Testis (tissue), 3 donors: ENCODE measurements around the gene ASB18. TPM values are rescaled to one million over a fixed set of nuclear protein-coding genes. Genes with fewer than 3 reads are reported as not detected.

Experiments used
- DNase-seq: peaks from one replicate; pipeline ENCODE4 v3.0.0-alpha.2; 2019
- H3K27ac ChIP-seq, 2 donors: fragments of 200-600 bp; sonication (generic); one replicate each; pipeline ENCODE4 v1.5.1; 2019
- H3K27me3 ChIP-seq: fragments of 200-600 bp; sonication (generic); one replicate; pipeline ENCODE4 v1.5.1; 2019
- H3K36me3 ChIP-seq: fragments of 200-600 bp; sonication (generic); one replicate; pipeline ENCODE4 v1.5.1; 2017; ENCODE audit warnings: low read depth; ENCODE audit errors: missing control alignments
- H3K4me1 ChIP-seq: fragments of 200-600 bp; sonication (generic); one replicate; pipeline ENCODE4 v1.5.1; 2019
- H3K4me3 ChIP-seq, 2 donors: fragments of 200-600 bp; sonication (generic); one replicate each; pipeline ENCODE4 v1.5.1; 2017 to 2019
- H3K9me3 ChIP-seq: fragments of 200-600 bp; sonication (generic); one replicate; pipeline ENCODE4 v1.5.1; 2017
- POLR2A ChIP-seq: fragments of 450-650 bp; IDR thresholded peaks from one replicate; pipeline ENCODE4 v1.6.1; 2017; ENCODE audit warnings: antibody characterized with exemption, mild to moderate bottlenecking, moderate library complexity
- WGBS, 2 donors: methylation state at CpG; one replicate each; pipeline ENCODE4 v1.1.5; 2018; 5-methylcytosine and 5-hydroxymethylcytosine counted together
- intact Hi-C: fragments of 100-400 bp; cut with DNase I; formaldehyde crosslinking; loops from one replicate; pipeline ENCODE4 v1.15.1; 2023; ENCODE audit warnings: low total_unique reads
- polyA plus RNA-seq: library from polyadenylated mRNA; stranded (reverse); fragments of 350-450 nt; fragmentation: Illumina TruSeq; extraction: RNeasy Lipid Tissue Mini Kit (QIAGEN cat#74804); gene quantifications from one replicate; pipeline ENCODE4 v1.2.3, GENCODE V29; 2014; ENCODE audit warnings: low read depth, low replicate concordance; ENCODE audit not compliant: insufficient read depth
- total RNA-seq, 2 donors: library from RNA; depleted of rRNA; stranded (reverse); fragments of >200 nt; gene quantifications; one replicate each; pipeline ENCODE4 v1.2.3, GENCODE V29; 2016
- TF ChIP-seq, protein P1 (sequence below), 3 experiments: fragments of 450-650 bp in 2 of 3; fragments of 200-600 bp in 1 of 3; sonication (generic) in 1 of 3; IDR thresholded peaks; one replicate each; pipeline ENCODE4 v1.5.1; 2016 to 2019; ENCODE audit warnings: antibody characterized with exemption in 3 of 3, mild to moderate bottlenecking in 2 of 3, moderate library complexity in 1 of 3

The ASB18 gene
- total and polyA plus RNA-seq, 3 donors from 2014 or later, result 0.43 to 4.9 (median 0.67) TPM

DNA sequence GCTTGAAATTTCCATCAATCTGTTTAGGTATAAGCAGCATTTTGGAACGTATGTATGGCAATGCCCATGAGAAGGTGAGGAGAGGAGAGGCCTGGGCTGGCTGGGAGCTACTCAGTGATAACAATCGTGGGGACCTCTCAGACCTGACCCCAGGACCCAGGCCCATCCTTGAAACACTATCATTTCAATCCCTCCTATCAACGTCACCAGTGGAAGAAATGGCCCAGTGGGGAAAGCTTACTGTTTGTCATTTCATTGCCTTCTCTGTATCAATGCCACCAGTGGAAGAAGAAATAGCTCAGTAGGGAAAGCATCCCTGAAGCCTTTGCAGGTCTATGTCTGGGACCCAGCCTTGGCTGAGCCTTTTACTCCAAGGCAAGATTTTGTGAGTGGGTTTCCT lies 44.8 kb downstream of the ASB18 start:
- H3K27me3 ChIP-seq, result no peaks in the 10 kb centered on the region
- no peak overlapping the region for H3K4me3 ChIP-seq
- intact Hi-C loops, result no loop called here
- WGBS, 2 donors, result 89 to 100% methylated on average over 1 to 3 of the region's 3 CpGs
- H3K36me3 ChIP-seq, result no peaks in the 10 kb centered on the region
- H3K4me1 ChIP-seq, result no peaks in the 10 kb centered on the region
- no peaks in the 10 kb centered on the region for H3K9me3 ChIP-seq
- no peak for TF ChIP-seq POLR2A
- TF ChIP-seq, protein P1, sequence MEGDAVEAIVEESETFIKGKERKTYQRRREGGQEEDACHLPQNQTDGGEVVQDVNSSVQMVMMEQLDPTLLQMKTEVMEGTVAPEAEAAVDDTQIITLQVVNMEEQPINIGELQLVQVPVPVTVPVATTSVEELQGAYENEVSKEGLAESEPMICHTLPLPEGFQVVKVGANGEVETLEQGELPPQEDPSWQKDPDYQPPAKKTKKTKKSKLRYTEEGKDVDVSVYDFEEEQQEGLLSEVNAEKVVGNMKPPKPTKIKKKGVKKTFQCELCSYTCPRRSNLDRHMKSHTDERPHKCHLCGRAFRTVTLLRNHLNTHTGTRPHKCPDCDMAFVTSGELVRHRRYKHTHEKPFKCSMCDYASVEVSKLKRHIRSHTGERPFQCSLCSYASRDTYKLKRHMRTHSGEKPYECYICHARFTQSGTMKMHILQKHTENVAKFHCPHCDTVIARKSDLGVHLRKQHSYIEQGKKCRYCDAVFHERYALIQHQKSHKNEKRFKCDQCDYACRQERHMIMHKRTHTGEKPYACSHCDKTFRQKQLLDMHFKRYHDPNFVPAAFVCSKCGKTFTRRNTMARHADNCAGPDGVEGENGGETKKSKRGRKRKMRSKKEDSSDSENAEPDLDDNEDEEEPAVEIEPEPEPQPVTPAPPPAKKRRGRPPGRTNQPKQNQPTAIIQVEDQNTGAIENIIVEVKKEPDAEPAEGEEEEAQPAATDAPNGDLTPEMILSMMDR (IDR thresholded peaks at IDR 0.05), result no peak
- DNase-seq, result no peak
- no peak overlapping the region for H3K27ac ChIP-seq

DNA sequence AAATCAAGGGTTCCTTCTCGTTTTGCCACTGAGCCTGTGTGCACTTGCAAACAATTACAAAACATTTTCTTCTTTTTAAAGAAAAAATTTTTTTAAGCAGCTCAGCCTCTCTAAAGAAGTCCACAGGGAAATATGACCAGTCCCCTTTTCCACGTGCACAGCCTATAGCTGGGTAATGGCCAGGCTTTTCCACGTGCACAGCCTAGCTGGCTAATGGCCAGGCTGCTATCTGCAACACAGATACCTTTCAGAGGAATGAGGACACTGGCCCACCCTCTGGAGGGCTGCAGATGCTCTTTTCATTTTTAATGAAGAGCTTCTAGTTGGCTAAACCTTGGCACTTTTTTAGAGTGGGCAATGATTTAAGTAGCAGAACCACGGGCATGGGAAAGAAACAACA lies 46.3 kb downstream of the ASB18 start:
- DNase-seq, result no peak
- WGBS, 2 donors, result 39 to 40% methylated on average over 4 of the region's 4 CpGs
- no peaks in the 10 kb centered on the region for H3K36me3 ChIP-seq

GRCh38 chr2:236216711-236217110 lies 47.5 kb downstream of the ASB18 start:
- DNase-seq, result no peak
- Histone ChIP-seq H3K27me3 (no peaks in the 10 kb centered on the region), H3K36me3 (no peaks in the 10 kb centered on the region), H3K4me3 (no peak overlapping the region), H3K27ac (no peak overlapping the region), H3K4me1 (no peaks in the 10 kb centered on the region), H3K9me3 (no peaks in the 10 kb centered on the region)
- intact Hi-C loops, result no loop called here
- TF ChIP-seq, protein P1 (IDR thresholded peaks at IDR 0.05), result no peak
- TF ChIP-seq POLR2A, result no peak
- 94 to 95% methylated on average over 7 of the region's 7 CpGs for WGBS, 2 donors

More for the DNA sequence above, 46.3 kb downstream of the ASB18 start:
- H3K4me3 ChIP-seq, result no peak overlapping the region
- no peaks in the 10 kb centered on the region for H3K27me3 ChIP-seq
- no peak overlapping the region for H3K27ac ChIP-seq
- no peaks in the 10 kb centered on the region for H3K9me3 ChIP-seq
- TF ChIP-seq, protein P1 (IDR thresholded peaks at IDR 0.05), result no peak
- no peak for TF ChIP-seq POLR2A
- no peaks in the 10 kb centered on the region for H3K4me1 ChIP-seq
- intact Hi-C loops, result no loop called here

DNA sequence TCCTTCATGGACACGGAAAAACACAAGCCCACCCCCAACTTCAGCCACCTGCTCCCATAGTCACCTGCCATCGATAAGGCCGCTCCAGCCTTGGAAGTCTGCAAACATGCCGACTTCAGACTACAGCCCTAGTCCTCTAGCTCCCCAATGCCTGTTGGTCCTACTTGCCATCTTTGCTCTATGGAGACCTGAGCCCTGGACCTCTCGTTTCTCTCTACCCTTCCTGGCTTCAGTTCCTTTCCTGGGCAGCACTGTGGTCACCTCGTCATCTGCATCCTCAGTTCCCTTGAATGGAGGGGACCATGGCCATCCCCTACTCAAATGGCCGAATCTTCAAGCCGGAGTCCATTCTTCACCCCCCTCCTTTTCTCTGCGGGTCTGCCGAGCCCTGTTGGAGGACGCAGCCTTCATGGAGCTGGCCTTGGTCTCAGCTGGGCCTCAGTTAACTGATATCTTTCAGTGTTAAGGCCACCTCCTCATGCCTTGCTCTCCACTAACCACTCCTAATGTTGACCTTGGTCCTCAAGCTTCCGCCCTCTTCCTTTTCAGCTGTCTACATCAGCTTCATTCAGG lies 48.4 kb downstream of the ASB18 start:
- intact Hi-C loops, result no loop called here
- no peak for DNase-seq
- no peak overlapping the region for H3K27ac ChIP-seq
- H3K4me1 ChIP-seq, result no peaks in the 10 kb centered on the region
- H3K27me3 ChIP-seq, result no peaks in the 10 kb centered on the region
- WGBS, 2 donors, result 82 to 92% methylated on average over 11 to 12 of the region's 12 CpGs
- H3K36me3 ChIP-seq, result no peaks in the 10 kb centered on the region
- H3K4me3 ChIP-seq, result no peak overlapping the region
- H3K9me3 ChIP-seq, result no peaks in the 10 kb centered on the region
- TF ChIP-seq POLR2A, result no peak
- TF ChIP-seq, protein P1 (IDR thresholded peaks at IDR 0.05), result no peak

DNA sequence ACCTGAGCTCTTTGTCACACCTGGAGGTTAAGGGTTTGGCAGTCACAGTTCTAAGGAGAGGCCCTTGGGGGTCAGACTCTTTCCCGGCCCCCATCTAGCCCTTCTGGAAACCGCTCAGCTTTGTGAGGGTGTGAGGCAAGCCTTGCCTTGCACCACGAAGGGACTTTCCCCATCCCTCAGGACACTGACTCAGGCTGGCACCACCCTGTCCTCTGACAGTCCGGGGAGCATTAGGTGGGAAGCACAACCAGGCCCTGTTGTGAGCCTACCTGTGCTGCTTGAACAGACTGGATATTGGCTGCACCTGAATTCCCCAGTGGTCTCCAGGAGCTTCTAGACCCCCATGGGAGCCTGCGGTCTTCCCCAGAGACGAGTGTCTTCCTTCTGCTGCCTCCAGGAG lies 49.0 kb downstream of the ASB18 start:
- intact Hi-C loops, result no loop called here
- no peak for TF ChIP-seq POLR2A
- TF ChIP-seq, protein P1 (IDR thresholded peaks at IDR 0.05), result no peak
- Histone ChIP-seq H3K27me3 (no peaks in the 10 kb centered on the region), H3K27ac (no peak overlapping the region), H3K4me3 (no peak overlapping the region), H3K36me3 (no peaks in the 10 kb centered on the region), H3K9me3 (no peaks in the 10 kb centered on the region), H3K4me1 (no peaks in the 10 kb centered on the region)
- DNase-seq, result no peak
- WGBS, 2 donors, result 63 to 83% methylated on average over 3 to 6 of the region's 6 CpGs
